Measurements from ENCODE around the gene ZNF394. TPM values are rescaled to one million over a fixed set of nuclear protein-coding genes. Genes with fewer than 3 reads are reported as not detected.
"Not testable (repeated sequence)": the region's sequence is repeated elsewhere in the genome, so short reads cannot be mapped to it uniquely, and the experiment has no call there.

Gene ZNF394
- total RNA-seq, 1 donor: 23.4 TPM

GRCh38 chr7:99505324-99505662, 5.2 kb upstream of the ZNF394 start:
- H3K4me3 ChIP-seq (ENCODE audit: low read depth, low read length): peak overlapping the region; percentile 93
- peak; percentile 24 for DNase-seq (ENCODE audit: low read depth)
- no peak for TF ChIP-seq CTCF (IDR thresholded peaks at IDR 0.05; ENCODE audit: insufficient read depth, low read length)

- TF ChIP-seq CTCF (IDR thresholded peaks at IDR 0.05; ENCODE audit: insufficient read depth, low read length): no peak
- DNase-seq (ENCODE audit: low read depth): peak; percentile 96
- peak within 1 kb of the TSS; percentile 93 for H3K4me3 ChIP-seq (ENCODE audit: low read depth, low read length)
Observed at GRCh38 chr7:99504603-99505323, 4.7 kb upstream of the ZNF394 start, which contains the start of gene ZKSCAN5. ZKSCAN5 (plus strand) TSS chr7:99504662; CDS start chr7:99506045, 1,383 bp downstream.

GRCh38 chr7:99504281-99504602, 4.2 kb upstream of the ZNF394 start:
- peak overlapping the region; percentile 93 for H3K4me3 ChIP-seq (ENCODE audit: low read depth, low read length)
- TF ChIP-seq CTCF (IDR thresholded peaks at IDR 0.05; ENCODE audit: insufficient read depth, low read length): no peak
- no peak for DNase-seq (ENCODE audit: low read depth)

- H3K4me3 ChIP-seq (ENCODE audit: low read depth, low read length); DNase-seq (ENCODE audit: low read depth): not testable (repeated sequence)
Observed at GRCh38 chr7:99501236-99501635, 1.2 kb upstream of the ZNF394 start.

GRCh38 chr7:99500637-99501009, 542 bp upstream of the ZNF394 start:
- H3K4me3 ChIP-seq (ENCODE audit: low read depth, low read length): peak overlapping the region; percentile 95
- TF ChIP-seq CTCF (IDR thresholded peaks at IDR 0.05; ENCODE audit: insufficient read depth, low read length): no peak
- no peak for DNase-seq (ENCODE audit: low read depth)

- DNase-seq (ENCODE audit: low read depth): peak; percentile 17
- peak overlapping the region; percentile 95 for H3K4me3 ChIP-seq (ENCODE audit: low read depth, low read length)
- TF ChIP-seq CTCF (IDR thresholded peaks at IDR 0.05; ENCODE audit: insufficient read depth, low read length): no peak
Observed at GRCh38 chr7:99499371-99499720, 735 bp downstream of the ZNF394 start.

- TF ChIP-seq CTCF (IDR thresholded peaks at IDR 0.05; ENCODE audit: insufficient read depth, low read length): no peak
- peak overlapping the region; percentile 95 for H3K4me3 ChIP-seq (ENCODE audit: low read depth, low read length)
- DNase-seq (ENCODE audit: low read depth): no peak
Observed at GRCh38 chr7:99498546-99498944, 1.5 kb downstream of the ZNF394 start.

Measured in fibroblast of the aortic adventitia (primary cell).